ENCODE measurements around the gene SAMD11. TPM values are rescaled to one million over a fixed set of nuclear protein-coding genes. Genes with fewer than 3 reads are reported as not detected.

SAMD11 gene
- polyA plus RNA-seq, 1 donor from 2014 or later: 21.6 TPM

DNA sequence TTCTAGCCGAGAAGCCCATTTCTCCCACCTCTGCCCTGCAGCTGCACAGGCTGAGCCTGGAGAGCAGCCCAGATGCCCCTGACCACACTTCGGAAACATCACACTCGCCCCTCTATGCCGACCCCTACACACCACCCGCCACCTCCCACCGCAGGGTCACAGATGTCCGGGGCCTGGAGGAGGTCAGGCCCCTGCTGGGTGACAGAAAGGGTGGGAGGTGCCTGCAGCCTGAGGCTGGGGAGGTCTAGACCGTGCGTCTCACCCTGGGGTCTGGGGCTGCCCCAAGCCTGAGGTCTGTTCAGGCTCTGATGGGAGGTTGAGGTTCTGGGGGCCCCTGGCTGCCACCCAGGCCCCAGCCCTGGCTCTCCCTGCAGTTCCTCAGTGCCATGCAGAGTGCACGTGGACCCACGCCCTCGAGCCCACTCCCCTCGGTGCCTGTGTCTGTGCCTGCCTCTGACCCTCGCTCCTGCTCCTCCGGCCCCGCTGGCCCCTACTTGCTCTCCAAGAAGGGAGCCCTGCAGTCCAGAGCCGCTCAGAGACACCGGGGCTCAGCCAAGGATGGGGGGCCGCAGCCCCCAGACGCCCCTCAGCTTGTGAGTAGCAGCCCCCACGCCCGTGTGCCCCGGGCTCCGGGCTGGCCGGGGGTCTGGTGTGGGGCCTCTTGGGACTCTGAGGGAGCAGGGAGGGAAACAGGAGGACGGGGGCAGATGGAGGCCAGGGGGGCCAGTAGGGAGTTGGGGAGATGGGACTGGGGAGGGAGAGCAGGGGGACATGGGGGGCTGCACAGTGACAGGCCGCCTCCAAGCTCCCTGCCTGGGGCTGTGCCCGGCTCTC, 50.0 kb downstream of the SAMD11 start:
- Histone ChIP-seq H3K4me2 (ENCODE audit: low read length) (no peak overlapping the region), H3K79me2 (replicated peaks; ENCODE audit: insufficient read depth, low read length) (no peaks in the 10 kb centered on the region), H3K27me3 (ENCODE audit: insufficient read depth, low read depth, low read length) (peaks cover 31% of the 10 kb centered on the region), H3K9me3 (ENCODE audit: low read length) (no peaks in the 10 kb centered on the region), H3K36me3 (ENCODE audit: insufficient read depth, low read length) (no peaks in the 10 kb centered on the region), H4K20me1 (ENCODE audit: insufficient read depth) (no peaks in the 10 kb centered on the region), H3K9me2 (ENCODE audit: insufficient read depth, low read length) (no peaks in the 10 kb centered on the region), H3K4me3 (ENCODE audit: low read length) (no peak overlapping the region), H3F3A (ENCODE audit: insufficient read depth, low read length, poor library complexity, severe bottlenecking) (no peaks in the 10 kb centered on the region), H3K27ac (ENCODE audit: low read length) (no peak overlapping the region), H2AFZ (ENCODE audit: low read depth, low read length) (no peak overlapping the region), H3K9ac (ENCODE audit: low read length) (no peak overlapping the region)
- no peak for TF ChIP-seq SMC3 (conservative IDR thresholded peaks at IDR 0.05; ENCODE audit: poor library complexity)
- TF ChIP-seq TAF1 (IDR thresholded peaks at IDR 0.05; ENCODE audit: low read depth): no peak
- TF ChIP-seq EP300 (conservative IDR thresholded peaks at IDR 0.05; ENCODE audit: poor library complexity, severe bottlenecking): no peak
- no peak for TF ChIP-seq EZH2 (IDR thresholded peaks at IDR 0.05; ENCODE audit: borderline replicate concordance, insufficient read depth, low read length, poor library complexity, severe bottlenecking)
- TF ChIP-seq RAD21 (conservative IDR thresholded peaks at IDR 0.05): no peak
- no peak for TF ChIP-seq MXI1 (conservative IDR thresholded peaks at IDR 0.05; ENCODE audit: poor library complexity, severe bottlenecking)
- TF ChIP-seq, protein P1, sequence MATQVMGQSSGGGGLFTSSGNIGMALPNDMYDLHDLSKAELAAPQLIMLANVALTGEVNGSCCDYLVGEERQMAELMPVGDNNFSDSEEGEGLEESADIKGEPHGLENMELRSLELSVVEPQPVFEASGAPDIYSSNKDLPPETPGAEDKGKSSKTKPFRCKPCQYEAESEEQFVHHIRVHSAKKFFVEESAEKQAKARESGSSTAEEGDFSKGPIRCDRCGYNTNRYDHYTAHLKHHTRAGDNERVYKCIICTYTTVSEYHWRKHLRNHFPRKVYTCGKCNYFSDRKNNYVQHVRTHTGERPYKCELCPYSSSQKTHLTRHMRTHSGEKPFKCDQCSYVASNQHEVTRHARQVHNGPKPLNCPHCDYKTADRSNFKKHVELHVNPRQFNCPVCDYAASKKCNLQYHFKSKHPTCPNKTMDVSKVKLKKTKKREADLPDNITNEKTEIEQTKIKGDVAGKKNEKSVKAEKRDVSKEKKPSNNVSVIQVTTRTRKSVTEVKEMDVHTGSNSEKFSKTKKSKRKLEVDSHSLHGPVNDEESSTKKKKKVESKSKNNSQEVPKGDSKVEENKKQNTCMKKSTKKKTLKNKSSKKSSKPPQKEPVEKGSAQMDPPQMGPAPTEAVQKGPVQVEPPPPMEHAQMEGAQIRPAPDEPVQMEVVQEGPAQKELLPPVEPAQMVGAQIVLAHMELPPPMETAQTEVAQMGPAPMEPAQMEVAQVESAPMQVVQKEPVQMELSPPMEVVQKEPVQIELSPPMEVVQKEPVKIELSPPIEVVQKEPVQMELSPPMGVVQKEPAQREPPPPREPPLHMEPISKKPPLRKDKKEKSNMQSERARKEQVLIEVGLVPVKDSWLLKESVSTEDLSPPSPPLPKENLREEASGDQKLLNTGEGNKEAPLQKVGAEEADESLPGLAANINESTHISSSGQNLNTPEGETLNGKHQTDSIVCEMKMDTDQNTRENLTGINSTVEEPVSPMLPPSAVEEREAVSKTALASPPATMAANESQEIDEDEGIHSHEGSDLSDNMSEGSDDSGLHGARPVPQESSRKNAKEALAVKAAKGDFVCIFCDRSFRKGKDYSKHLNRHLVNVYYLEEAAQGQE (IDR thresholded peaks at IDR 0.05; ENCODE audit: borderline replicate concordance): no peak
- TF ChIP-seq, protein P2, sequence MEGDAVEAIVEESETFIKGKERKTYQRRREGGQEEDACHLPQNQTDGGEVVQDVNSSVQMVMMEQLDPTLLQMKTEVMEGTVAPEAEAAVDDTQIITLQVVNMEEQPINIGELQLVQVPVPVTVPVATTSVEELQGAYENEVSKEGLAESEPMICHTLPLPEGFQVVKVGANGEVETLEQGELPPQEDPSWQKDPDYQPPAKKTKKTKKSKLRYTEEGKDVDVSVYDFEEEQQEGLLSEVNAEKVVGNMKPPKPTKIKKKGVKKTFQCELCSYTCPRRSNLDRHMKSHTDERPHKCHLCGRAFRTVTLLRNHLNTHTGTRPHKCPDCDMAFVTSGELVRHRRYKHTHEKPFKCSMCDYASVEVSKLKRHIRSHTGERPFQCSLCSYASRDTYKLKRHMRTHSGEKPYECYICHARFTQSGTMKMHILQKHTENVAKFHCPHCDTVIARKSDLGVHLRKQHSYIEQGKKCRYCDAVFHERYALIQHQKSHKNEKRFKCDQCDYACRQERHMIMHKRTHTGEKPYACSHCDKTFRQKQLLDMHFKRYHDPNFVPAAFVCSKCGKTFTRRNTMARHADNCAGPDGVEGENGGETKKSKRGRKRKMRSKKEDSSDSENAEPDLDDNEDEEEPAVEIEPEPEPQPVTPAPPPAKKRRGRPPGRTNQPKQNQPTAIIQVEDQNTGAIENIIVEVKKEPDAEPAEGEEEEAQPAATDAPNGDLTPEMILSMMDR (IDR thresholded peaks at IDR 0.05; ENCODE audit: poor library complexity, severe bottlenecking): no peak
- no peak for TF ChIP-seq POLR2AphosphoS5 (IDR thresholded peaks at IDR 0.05)

DNA sequence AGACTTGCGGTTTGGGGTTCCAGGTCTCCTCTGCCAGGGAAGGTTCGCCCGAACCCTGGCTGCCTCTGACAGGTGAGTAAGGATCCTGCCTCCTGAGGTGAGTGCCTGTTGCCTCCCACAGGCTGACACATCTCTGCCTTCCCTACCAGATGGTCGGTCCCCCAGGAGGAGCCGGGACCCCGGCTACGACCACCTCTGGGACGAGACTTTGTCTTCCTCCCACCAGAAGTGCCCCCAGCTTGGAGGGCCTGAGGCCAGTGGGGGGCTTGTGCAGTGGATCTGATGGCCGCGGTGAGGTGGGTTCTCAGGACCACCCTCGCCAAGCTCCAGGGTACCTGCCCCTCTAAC, 50.5 kb downstream of the SAMD11 start:
- TF ChIP-seq MXI1 (conservative IDR thresholded peaks at IDR 0.05; ENCODE audit: poor library complexity, severe bottlenecking): no peak
- TF ChIP-seq TAF1 (IDR thresholded peaks at IDR 0.05; ENCODE audit: low read depth): no peak
- TF ChIP-seq, protein P1 (IDR thresholded peaks at IDR 0.05; ENCODE audit: borderline replicate concordance): no peak
- no peak for TF ChIP-seq EP300 (conservative IDR thresholded peaks at IDR 0.05; ENCODE audit: poor library complexity, severe bottlenecking)
- TF ChIP-seq EZH2 (IDR thresholded peaks at IDR 0.05; ENCODE audit: borderline replicate concordance, insufficient read depth, low read length, poor library complexity, severe bottlenecking): no peak
- no peak for TF ChIP-seq POLR2AphosphoS5 (IDR thresholded peaks at IDR 0.05)
- no peak for TF ChIP-seq SMC3 (conservative IDR thresholded peaks at IDR 0.05; ENCODE audit: poor library complexity)
- TF ChIP-seq RAD21 (conservative IDR thresholded peaks at IDR 0.05): no peak
- TF ChIP-seq, protein P2 (IDR thresholded peaks at IDR 0.05; ENCODE audit: poor library complexity, severe bottlenecking): no peak
- H3K9me3 ChIP-seq (ENCODE audit: low read length): no peaks in the 10 kb centered on the region
- no peaks in the 10 kb centered on the region for H4K20me1 ChIP-seq (ENCODE audit: insufficient read depth)
- H3K27me3 ChIP-seq (ENCODE audit: insufficient read depth, low read depth, low read length): peaks cover 25% of the 10 kb centered on the region
- no peak overlapping the region for H3K4me2 ChIP-seq (ENCODE audit: low read length)
- H2AFZ ChIP-seq (ENCODE audit: low read depth, low read length): no peak overlapping the region
- no peak overlapping the region for H3K27ac ChIP-seq (ENCODE audit: low read length)
- no peak overlapping the region for H3K9ac ChIP-seq (ENCODE audit: low read length)
- H3K9me2 ChIP-seq (ENCODE audit: insufficient read depth, low read length): no peaks in the 10 kb centered on the region
- no peaks in the 10 kb centered on the region for H3K36me3 ChIP-seq (ENCODE audit: insufficient read depth, low read length)
- H3K79me2 ChIP-seq (replicated peaks; ENCODE audit: insufficient read depth, low read length): no peaks in the 10 kb centered on the region
- no peaks in the 10 kb centered on the region for H3F3A ChIP-seq (ENCODE audit: insufficient read depth, low read length, poor library complexity, severe bottlenecking)
- H3K4me3 ChIP-seq (ENCODE audit: low read length): no peak overlapping the region

Data from neural cell (in vitro differentiated cells).